ENCODE results near the gene KIF21A. TPM values are rescaled to one million over a fixed set of nuclear protein-coding genes. Genes with fewer than 3 reads are reported as not detected.

Gene KIF21A
- total RNA-seq, 4 donors from 2014 or later = 22.5 to 65.5 (median 33.5) TPM

DNA sequence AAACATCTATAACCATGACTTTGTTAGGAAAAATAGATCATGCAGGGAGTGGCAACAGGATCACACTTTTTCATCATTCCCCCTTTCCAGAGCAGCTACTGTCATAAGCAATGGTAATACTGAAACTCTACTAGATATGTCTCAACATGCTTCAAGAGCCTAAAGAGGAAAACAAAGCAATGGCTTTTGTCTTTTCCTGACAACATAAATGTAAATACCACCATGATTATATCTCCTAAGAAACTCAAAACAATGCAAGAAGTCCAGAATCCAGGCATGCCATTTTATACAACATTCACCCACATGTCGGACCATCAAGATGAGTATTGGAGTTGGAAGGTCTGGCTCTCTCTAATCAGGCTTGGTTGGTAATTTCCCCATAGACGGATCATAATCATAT is 78.7 kb downstream of the KIF21A start:
- ATAC-seq (ENCODE audit: low FRiP score) = no peak
- TF ChIP-seq, protein P1, sequence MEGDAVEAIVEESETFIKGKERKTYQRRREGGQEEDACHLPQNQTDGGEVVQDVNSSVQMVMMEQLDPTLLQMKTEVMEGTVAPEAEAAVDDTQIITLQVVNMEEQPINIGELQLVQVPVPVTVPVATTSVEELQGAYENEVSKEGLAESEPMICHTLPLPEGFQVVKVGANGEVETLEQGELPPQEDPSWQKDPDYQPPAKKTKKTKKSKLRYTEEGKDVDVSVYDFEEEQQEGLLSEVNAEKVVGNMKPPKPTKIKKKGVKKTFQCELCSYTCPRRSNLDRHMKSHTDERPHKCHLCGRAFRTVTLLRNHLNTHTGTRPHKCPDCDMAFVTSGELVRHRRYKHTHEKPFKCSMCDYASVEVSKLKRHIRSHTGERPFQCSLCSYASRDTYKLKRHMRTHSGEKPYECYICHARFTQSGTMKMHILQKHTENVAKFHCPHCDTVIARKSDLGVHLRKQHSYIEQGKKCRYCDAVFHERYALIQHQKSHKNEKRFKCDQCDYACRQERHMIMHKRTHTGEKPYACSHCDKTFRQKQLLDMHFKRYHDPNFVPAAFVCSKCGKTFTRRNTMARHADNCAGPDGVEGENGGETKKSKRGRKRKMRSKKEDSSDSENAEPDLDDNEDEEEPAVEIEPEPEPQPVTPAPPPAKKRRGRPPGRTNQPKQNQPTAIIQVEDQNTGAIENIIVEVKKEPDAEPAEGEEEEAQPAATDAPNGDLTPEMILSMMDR (IDR thresholded peaks at IDR 0.05) = no peak
- no peak for DNase-seq (ENCODE audit: low spot score)

- TF ChIP-seq, protein P1 (IDR thresholded peaks at IDR 0.05) = no peak
- no peak for ATAC-seq (ENCODE audit: low FRiP score)
- DNase-seq (ENCODE audit: low spot score) = no peak
These were observed 83.3 kb downstream of the KIF21A start for GRCh38 chr12:39359645-39360044.

DNA sequence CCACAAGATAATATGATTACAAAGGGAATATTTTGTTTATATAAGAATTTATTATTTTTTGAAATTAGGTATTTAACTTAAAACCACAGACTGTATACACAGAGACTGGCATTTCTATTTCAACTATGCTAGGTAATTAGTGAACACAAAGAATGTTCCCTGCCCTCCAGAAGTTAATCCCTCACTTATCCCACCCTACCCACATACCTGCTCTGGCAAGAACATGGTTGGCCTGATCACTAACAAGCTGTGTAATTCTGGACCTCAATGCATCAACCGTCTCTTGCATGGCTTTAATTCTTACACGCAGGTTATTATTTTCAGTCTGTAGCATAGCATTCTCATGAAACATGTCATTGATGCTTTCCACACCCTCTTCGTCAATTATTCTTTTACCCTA is 85.9 kb downstream of the KIF21A start:
- DNase-seq (ENCODE audit: low spot score) = no peak
- no peak for ATAC-seq (ENCODE audit: low FRiP score)
- TF ChIP-seq, protein P1 (IDR thresholded peaks at IDR 0.05) = no peak

GRCh38 chr12:39355841-39356240 is 87.1 kb downstream of the KIF21A start:
- DNase-seq (ENCODE audit: low spot score) (no peak), ATAC-seq (ENCODE audit: low FRiP score) (no peak)
- TF ChIP-seq, protein P1 (IDR thresholded peaks at IDR 0.05) = no peak

- no peak for DNase-seq (ENCODE audit: low spot score)
- no peak for ATAC-seq (ENCODE audit: low FRiP score)
- TF ChIP-seq, protein P1 (IDR thresholded peaks at IDR 0.05) = no peak
These were observed 88.0 kb downstream of the KIF21A start for GRCh38 chr12:39354955-39355354.

GRCh38 chr12:39352471-39353017 is 90.4 kb downstream of the KIF21A start:
- DNase-seq (ENCODE audit: low spot score) (no peak), ATAC-seq (ENCODE audit: low FRiP score) (no peak)
- TF ChIP-seq, protein P1 (IDR thresholded peaks at IDR 0.05) = no peak

GRCh38 chr12:39351153-39351552 is 91.8 kb downstream of the KIF21A start:
- ATAC-seq (ENCODE audit: low FRiP score) = no peak
- DNase-seq (ENCODE audit: low spot score) = no peak
- TF ChIP-seq, protein P1 (IDR thresholded peaks at IDR 0.05) = no peak
